ENCODE results near the gene CALHM4.

- TF ChIP-seq CTCF (IDR thresholded peaks at IDR 0.05), result no peak
- TF ChIP-seq POLR2A (IDR thresholded peaks at IDR 0.05), result no peak
These were observed 9.1 kb downstream of the CALHM4 start for GRCh38 chr6:116562614-116563013.

Measured in right lobe of liver (tissue), 4 donors.